NCI-H146 (cell line): Measurements from ENCODE around the gene HOXB3.
A peak's percentile ranks its signal among the peaks of the same experiment; 100 is the strongest.
"Not testable (repeated sequence)": the region's sequence is repeated elsewhere in the genome, so short reads cannot be mapped to it uniquely, and the experiment has no call there.

Source experiments
- DNase-seq: peaks from one replicate; lab custom pipeline; 2025; lab: John Stamatoyannopoulos, UW

Gene HOXB3

GRCh38 chr17:48526608-48527546 is 63.2 kb downstream of the HOXB3 start:
- DNase-seq = peak; percentile 43

- DNase-seq = no peak
These were observed 67.0 kb downstream of the HOXB3 start for GRCh38 chr17:48523010-48523409.

- DNase-seq = peak; percentile 67
These were observed 67.9 kb downstream of the HOXB3 start for GRCh38 chr17:48522031-48522653.

GRCh38 chr17:48520631-48521079 is 69.4 kb downstream of the HOXB3 start:
- no peak for DNase-seq

- no peak for DNase-seq
These were observed 70.6 kb downstream of the HOXB3 start for GRCh38 chr17:48519427-48519826.

- no peak for DNase-seq
These were observed 72.6 kb downstream of the HOXB3 start for GRCh38 chr17:48517478-48517877.

- peak; percentile 13 for DNase-seq
These were observed 73.8 kb downstream of the HOXB3 start for GRCh38 chr17:48515925-48516900.

- DNase-seq = no peak
These were observed 75.6 kb downstream of the HOXB3 start for GRCh38 chr17:48514477-48514876.

GRCh38 chr17:48513666-48514455 is 76.2 kb downstream of the HOXB3 start:
- no peak for DNase-seq

GRCh38 chr17:48513097-48513496 is 76.9 kb downstream of the HOXB3 start:
- no peak for DNase-seq

GRCh38 chr17:48510761-48511604 is 79.1 kb downstream of the HOXB3 start:
- no peak for DNase-seq

GRCh38 chr17:48510381-48510760 is 79.7 kb downstream of the HOXB3 start:
- no peak for DNase-seq

- not testable (repeated sequence) for DNase-seq
These were observed 80.3 kb downstream of the HOXB3 start for GRCh38 chr17:48509708-48510107.

- DNase-seq = peak; percentile 33
These were observed 83.8 kb downstream of the HOXB3 start for GRCh38 chr17:48506246-48506645.

- DNase-seq = peak; percentile 96
These were observed 84.3 kb downstream of the HOXB3 start for GRCh38 chr17:48505788-48506187.

GRCh38 chr17:48504953-48505352 is 85.1 kb downstream of the HOXB3 start:
- DNase-seq = peak; percentile 10

- DNase-seq = peak; percentile 38
These were observed 86.3 kb downstream of the HOXB3 start for GRCh38 chr17:48503747-48504146.

GRCh38 chr17:48502901-48503300 is 87.1 kb downstream of the HOXB3 start:
- no peak for DNase-seq

- no peak for DNase-seq
These were observed 87.7 kb downstream of the HOXB3 start for GRCh38 chr17:48502312-48502711.
